VCaP (cell line): ENCODE results near the gene MRPL37.

Source experiments
- H3K27ac ChIP-seq: fragments of 450-650 bp; 2 replicates; pipeline ENCODE4 v1.5.1; 2017
- TF ChIP-seq, protein P1 (sequence below): fragments of 450-650 bp; conservative IDR thresholded peaks from 2 replicates; pipeline ENCODE4 v1.5.1; 2017; ENCODE audit warnings: mild to moderate bottlenecking, moderate library complexity

The MRPL37 gene

DNA sequence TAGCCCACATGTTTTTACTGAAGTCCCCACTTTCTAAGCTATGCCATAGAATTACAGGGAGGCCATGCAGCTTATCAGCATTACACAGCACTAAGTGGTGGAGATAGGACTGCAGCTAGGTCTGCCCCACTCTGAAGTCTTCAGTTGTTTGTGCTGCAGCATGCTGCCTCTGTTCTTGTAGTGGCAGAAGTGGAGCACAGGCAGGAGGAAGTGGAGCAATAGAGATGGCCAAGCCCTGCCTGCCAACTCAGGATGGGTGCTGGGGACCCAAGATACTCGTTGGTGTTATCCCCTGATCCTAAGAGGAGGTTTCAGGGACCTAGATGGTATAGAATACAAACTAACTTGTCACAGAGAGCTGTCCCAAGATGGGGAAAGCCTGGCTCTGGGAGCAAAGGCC lies 12.9 kb downstream of the MRPL37 start:
- H3K27ac ChIP-seq: no peak overlapping the region
- TF ChIP-seq, protein P1, sequence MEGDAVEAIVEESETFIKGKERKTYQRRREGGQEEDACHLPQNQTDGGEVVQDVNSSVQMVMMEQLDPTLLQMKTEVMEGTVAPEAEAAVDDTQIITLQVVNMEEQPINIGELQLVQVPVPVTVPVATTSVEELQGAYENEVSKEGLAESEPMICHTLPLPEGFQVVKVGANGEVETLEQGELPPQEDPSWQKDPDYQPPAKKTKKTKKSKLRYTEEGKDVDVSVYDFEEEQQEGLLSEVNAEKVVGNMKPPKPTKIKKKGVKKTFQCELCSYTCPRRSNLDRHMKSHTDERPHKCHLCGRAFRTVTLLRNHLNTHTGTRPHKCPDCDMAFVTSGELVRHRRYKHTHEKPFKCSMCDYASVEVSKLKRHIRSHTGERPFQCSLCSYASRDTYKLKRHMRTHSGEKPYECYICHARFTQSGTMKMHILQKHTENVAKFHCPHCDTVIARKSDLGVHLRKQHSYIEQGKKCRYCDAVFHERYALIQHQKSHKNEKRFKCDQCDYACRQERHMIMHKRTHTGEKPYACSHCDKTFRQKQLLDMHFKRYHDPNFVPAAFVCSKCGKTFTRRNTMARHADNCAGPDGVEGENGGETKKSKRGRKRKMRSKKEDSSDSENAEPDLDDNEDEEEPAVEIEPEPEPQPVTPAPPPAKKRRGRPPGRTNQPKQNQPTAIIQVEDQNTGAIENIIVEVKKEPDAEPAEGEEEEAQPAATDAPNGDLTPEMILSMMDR: no peak

DNA sequence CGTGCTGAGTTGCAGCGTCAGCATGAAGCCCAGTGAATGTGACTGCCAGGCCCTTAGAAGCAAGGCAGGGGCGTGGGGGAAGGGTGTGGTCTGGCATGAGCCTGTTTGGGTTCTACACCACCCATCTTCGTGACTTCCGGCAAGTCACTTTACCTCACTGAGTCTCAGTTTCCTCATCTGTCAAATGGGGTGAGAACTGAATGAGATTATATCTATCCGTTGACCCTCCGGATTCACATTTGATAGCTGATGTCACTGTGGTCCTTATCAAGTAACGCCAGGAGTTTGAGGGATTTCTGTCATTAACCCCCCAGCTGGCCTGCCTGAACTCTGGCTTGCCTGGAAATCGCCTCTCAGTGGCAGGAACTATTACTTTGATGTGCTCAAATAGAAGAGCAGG lies 15.6 kb downstream of the MRPL37 start:
- peak overlapping the region; percentile 71 for H3K27ac ChIP-seq
- TF ChIP-seq, protein P1: no peak

DNA sequence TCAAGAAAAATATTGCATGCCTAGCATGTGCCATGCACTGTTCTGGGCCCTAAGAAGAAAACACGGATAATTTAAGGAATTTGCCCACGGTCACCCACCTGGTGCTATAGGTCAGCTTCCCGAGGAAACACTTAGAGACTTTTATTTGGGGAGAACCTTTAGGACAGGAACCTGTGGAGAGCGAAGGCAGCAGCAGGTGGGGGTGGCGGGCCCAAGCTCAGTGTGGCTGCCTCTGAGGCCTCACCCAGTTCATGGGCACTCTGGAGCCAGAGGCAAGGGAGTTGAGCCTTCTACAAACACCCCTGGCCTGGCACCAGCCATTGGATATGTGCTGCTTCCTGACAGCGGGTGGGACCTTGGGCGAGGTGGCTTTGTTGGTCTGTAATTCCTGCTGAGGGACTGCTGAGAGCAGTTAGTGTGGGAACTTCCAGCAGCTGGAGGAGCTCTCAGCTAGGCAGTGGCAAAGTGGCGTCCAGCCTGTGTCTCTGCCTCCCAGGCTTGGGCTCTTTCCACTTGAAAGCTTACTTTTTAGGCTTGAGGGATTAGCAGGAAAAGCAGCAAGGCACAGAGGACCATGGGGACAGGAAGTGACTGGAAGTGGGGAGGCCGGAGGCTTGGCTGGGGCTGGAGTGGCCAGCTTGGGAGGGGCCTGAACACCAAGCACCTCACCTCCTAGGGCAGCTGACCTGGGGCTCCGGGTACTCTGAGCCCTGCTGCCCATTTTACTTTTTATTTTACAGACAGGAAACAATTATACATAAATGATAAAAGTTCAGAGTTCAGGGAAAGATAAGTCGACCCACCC lies 19.1 kb downstream of the MRPL37 start:
- TF ChIP-seq, protein P1: no peak
- H3K27ac ChIP-seq: peak overlapping the region; percentile 71

DNA sequence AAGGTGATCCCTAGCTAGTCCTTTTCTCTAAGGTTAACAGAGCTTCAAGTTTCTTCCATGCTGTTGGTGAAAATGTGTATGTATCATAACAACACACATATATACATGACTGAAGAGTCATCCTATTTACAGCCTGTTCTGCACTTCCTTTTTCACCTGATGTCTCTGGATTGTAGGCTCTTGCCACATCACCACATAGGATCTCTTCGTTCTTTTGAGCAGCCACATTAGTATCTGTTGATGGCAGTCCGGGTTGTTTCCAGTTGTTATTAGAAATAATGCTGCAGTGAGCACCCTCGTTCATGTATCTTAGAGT lies 19.7 kb downstream of the MRPL37 start:
- peak overlapping the region; percentile 71 for H3K27ac ChIP-seq
- TF ChIP-seq, protein P1: no peak

DNA sequence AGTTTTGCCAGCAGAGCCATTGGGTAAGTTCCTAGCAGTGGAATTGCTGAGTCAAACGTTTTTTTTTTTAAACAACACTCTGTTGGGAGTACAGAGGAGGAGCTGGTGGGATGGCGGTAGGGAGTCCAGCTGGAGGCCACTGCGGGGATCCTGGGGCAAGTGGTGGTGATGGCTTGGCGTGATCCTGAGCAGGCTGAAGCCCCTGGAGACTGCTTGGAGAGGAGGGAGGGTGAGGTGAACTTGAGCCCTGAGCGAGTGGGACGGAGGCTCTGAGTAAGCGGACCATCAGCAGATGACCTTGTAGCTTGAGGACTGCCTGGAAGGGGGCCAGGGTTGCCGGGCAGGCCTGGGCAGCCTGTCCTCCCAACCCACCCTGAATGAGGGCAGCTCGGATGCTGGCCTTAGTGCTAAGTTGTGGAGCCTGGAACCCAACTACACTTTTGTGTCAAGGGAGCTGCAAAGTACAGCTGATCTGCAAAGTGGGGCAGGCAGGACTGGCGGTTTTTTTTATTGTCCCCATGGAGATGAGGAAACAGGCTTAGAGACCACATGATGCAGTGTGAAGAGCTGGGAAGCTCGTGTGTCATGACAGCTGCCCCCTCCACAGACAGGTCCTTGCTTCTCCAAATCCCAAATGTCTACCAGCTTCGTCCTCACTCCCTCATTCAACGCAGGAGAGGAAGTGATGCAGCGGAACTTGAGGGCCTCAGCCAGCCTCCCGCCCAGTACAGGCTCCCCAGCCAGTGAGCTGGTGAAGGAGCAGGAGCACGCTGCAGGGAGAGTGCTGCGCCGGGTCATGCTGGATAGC lies 20.2 kb downstream of the MRPL37 start:
- TF ChIP-seq, protein P1: no peak
- H3K27ac ChIP-seq: peak overlapping the region; percentile 71; the same call in 1 of the 2 replicates

DNA sequence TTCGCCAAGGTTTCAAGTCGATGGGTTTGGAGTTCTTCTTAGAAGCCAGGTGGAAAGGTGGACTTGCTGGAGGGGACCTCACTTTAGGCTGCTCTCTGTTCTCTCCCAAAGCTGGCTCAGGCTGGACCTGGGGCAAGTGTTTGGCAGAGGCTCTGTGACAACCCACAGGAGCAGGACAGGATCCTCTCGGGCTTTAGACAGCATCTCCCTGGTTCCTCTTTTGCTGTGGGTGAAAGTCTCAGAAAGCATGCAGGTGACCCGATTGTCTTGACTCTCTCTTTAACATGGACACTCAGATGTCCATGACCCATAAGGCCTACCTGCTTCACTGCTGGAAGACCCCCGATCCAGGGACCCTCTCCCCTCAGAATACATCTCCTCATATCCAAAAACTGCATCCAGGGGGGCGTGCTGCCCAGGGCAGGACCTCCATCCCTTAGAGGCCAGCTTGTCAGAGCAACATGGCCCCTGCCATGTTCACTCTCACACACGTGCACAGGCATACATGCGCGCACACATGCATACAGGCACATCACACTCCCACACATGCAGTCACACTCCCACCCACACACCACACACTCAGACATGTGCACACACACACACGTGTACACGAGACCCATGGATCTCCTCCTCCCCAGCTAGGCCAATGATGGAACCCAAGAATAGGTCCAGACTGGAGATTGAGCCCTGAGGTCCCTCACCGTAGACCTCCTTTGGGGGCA lies 21.3 kb downstream of the MRPL37 start:
- H3K27ac ChIP-seq: no peak overlapping the region
- TF ChIP-seq, protein P1: no peak

DNA sequence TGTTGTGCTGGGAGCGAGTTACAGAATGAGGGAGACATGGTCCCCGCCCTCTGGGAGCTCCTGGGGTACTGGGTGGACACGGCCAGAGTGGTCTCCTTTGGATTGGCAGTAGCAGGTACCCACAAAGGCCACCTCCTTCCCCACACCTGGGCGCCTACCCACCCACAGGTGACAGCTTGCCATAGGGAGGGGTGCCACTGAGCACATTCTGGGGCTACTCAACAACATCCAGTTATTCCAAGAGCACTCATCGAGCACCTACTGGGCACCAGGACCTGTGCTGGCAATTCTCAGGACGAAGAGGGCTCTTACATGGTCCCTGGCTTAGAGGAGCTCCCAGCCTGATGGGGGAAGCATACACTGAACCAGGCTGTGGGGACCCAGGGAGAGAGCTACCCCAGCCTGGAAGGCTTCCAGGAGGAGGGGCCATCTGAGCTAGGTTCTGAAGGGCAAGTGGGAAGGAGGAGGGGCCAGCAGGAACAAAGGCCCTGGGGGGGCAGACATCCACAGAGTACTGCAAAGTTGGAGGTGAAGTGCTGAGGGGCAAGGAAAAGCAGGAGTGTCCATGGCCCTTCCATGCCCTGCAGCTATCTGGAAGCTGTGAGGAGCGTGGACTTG lies 22.0 kb downstream of the MRPL37 start:
- TF ChIP-seq, protein P1: no peak
- no peak overlapping the region for H3K27ac ChIP-seq
